HG03060 (cell line): Measurements from ENCODE around the gene CHERP.

ENCODE experiments used
- ATAC-seq: cut with Tn5 transposase; IDR thresholded peaks from one replicate; pipeline ENCODE4 v1.9.1; 2021; ENCODE audit warnings: low read depth, moderate number of reproducible peaks; ENCODE audit not compliant: unreplicated experiment

The CHERP gene

GRCh38 chr19:16542045-16542909 lies at the start of gene CHERP:
TSS of gene CHERP (minus strand) at chr19:16542437. CDS start at chr19:16542378, 59 bp downstream.
- peak; percentile 53 for ATAC-seq

GRCh38 chr19:16590876-16591802 lies 48.9 kb upstream of the CHERP start:
- ATAC-seq, result no peak

- no peak for ATAC-seq
These were observed 47.7 kb upstream of the CHERP start for GRCh38 chr19:16589917-16590316.

- ATAC-seq, result no peak
These were observed 46.8 kb upstream of the CHERP start for GRCh38 chr19:16588824-16589577.

- ATAC-seq, result peak; percentile 22
These were observed 45.9 kb upstream of the CHERP start for GRCh38 chr19:16587833-16588823.

- ATAC-seq, result no peak
These were observed 45.0 kb upstream of the CHERP start for GRCh38 chr19:16586991-16587832.

- no peak for ATAC-seq
These were observed 44.2 kb upstream of the CHERP start for GRCh38 chr19:16586477-16586871.

- ATAC-seq, result peak; percentile 34
These were observed 43.7 kb upstream of the CHERP start for GRCh38 chr19:16585808-16586476.

- ATAC-seq, result no peak
These were observed 43.0 kb upstream of the CHERP start for GRCh38 chr19:16585094-16585801.

GRCh38 chr19:16584248-16585093 lies 42.2 kb upstream of the CHERP start:
- peak; percentile 27 for ATAC-seq

- no peak for ATAC-seq
These were observed 40.4 kb upstream of the CHERP start for GRCh38 chr19:16582486-16583261.

- no peak for ATAC-seq
These were observed 39.7 kb upstream of the CHERP start for GRCh38 chr19:16581971-16582343.

- ATAC-seq, result no peak
These were observed 39.1 kb upstream of the CHERP start for GRCh38 chr19:16581145-16581970.

GRCh38 chr19:16579381-16579780 lies 37.1 kb upstream of the CHERP start:
- ATAC-seq, result no peak

- no peak for ATAC-seq
These were observed 35.3 kb upstream of the CHERP start for GRCh38 chr19:16577531-16577985.
